H1 (cell line): ENCODE data around the gene ANKRD26.

ENCODE experiments used
- CEBPB ChIP-seq: IDR thresholded peaks from 2 replicates; pipeline ENCODE4 v1.6.1; 2012; ENCODE audit warnings: low read depth, low read length
- EZH2 ChIP-seq: fragments of 200-600 bp; sonication (generic); IDR thresholded peaks from 2 replicates; pipeline ENCODE4 v1.7.1; 2012; ENCODE audit warnings: low read depth, mild to moderate bottlenecking, moderate library complexity, low read length, inconsistent platforms; ENCODE audit not compliant: severe bottlenecking
- FOSL1 ChIP-seq: IDR thresholded peaks from 2 replicates; pipeline ENCODE4 v1.6.1; 2011; ENCODE audit warnings: mild to moderate bottlenecking, low read depth, low read length, moderate library complexity; ENCODE audit not compliant: insufficient read depth
- KDM1A ChIP-seq: fragments of 200-600, 300-600 bp; sonication (generic); IDR thresholded peaks from 2 replicates; pipeline ENCODE4 v1.7.1; 2016; ENCODE audit warnings: mild to moderate bottlenecking, low read length, borderline replicate concordance
- POLR2A ChIP-seq, 2 experiments: IDR thresholded peaks; 1 replicate in 1 of 2; 2 replicates in 1 of 2; pipeline ENCODE4 v1.6.1; 2011; ENCODE audit warnings: low read depth in 2 of 2, low read length in 2 of 2, mild to moderate bottlenecking in 2 of 2; ENCODE audit errors: control extremely low read depth in 1 of 2
- RFX5 ChIP-seq: IDR thresholded peaks from 2 replicates; pipeline ENCODE4 v1.6.1; 2011; ENCODE audit warnings: low read depth, low read length, improper control_type of control experiment, borderline replicate concordance
- SIN3A ChIP-seq, 2 experiments: IDR thresholded peaks in 1 of 2; conservative IDR thresholded peaks in 1 of 2; 2 replicates each; pipeline ENCODE4 v1.6.1; 2011 to 2012; ENCODE audit warnings: low read length in 2 of 2, improper control_type of control experiment in 1 of 2, low read depth in 1 of 2, mild to moderate bottlenecking in 1 of 2
- TEAD4 ChIP-seq: IDR thresholded peaks from 2 replicates; pipeline ENCODE4 v1.6.1; 2012; ENCODE audit warnings: low read depth, low read length, inconsistent platforms, mixed read lengths
- TF ChIP-seq, protein P1 (sequence below), 3 experiments: IDR thresholded peaks; 1 replicate in 2 of 3; 2 replicates in 1 of 3; pipeline versions ENCODE4 v1.5.1 to v1.6.1; 2011; ENCODE audit warnings: low read length in 3 of 3, mild to moderate bottlenecking in 3 of 3, inconsistent platforms in 2 of 3, low read depth in 1 of 3, moderate library complexity in 1 of 3; ENCODE audit not compliant: insufficient read depth in 1 of 3; ENCODE audit errors: control extremely low read depth in 1 of 3

DNA sequence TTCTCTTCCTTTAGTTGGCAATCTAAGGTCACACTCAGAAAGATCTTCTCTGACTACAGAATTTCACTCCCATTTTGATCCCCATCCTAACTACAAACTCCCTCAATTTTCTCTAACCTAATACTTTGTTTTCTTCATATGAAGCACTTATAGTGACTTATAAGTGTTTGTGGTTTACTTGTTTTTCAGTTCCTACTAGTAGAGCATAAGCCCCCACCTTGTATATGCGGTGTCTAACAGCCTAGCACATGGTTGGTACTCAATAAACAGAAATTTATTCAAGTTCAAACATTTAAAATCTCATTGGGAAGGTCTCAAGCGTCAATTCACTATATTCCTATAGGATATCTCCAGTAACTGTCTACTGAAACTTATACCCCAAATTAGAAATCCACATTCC lies 35.2 kb downstream of the ANKRD26 start:
- no peak for TF ChIP-seq SIN3A (conservative IDR thresholded peaks at IDR 0.05 in 1 of 2, IDR thresholded peaks at IDR 0.05 in 1 of 2; ENCODE audit: low read depth in 1 of 2, low read length in 2 of 2)
- TF ChIP-seq RFX5: no peak
- TF ChIP-seq POLR2A (IDR thresholded peaks at IDR 0.05; ENCODE audit: control extremely low read depth in 1 of 2, low read depth in 2 of 2, low read length in 2 of 2): no peak
- TF ChIP-seq, protein P1, sequence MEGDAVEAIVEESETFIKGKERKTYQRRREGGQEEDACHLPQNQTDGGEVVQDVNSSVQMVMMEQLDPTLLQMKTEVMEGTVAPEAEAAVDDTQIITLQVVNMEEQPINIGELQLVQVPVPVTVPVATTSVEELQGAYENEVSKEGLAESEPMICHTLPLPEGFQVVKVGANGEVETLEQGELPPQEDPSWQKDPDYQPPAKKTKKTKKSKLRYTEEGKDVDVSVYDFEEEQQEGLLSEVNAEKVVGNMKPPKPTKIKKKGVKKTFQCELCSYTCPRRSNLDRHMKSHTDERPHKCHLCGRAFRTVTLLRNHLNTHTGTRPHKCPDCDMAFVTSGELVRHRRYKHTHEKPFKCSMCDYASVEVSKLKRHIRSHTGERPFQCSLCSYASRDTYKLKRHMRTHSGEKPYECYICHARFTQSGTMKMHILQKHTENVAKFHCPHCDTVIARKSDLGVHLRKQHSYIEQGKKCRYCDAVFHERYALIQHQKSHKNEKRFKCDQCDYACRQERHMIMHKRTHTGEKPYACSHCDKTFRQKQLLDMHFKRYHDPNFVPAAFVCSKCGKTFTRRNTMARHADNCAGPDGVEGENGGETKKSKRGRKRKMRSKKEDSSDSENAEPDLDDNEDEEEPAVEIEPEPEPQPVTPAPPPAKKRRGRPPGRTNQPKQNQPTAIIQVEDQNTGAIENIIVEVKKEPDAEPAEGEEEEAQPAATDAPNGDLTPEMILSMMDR (IDR thresholded peaks at IDR 0.05; ENCODE audit: control extremely low read depth in 1 of 3, insufficient read depth in 1 of 3, low read depth in 1 of 3, low read length in 3 of 3): no peak
- no peak for TF ChIP-seq FOSL1
- TF ChIP-seq TEAD4: no peak
- TF ChIP-seq CEBPB: no peak
- TF ChIP-seq EZH2: no peak
- no peak for TF ChIP-seq KDM1A
